NCI-H187 treated with DMSO at 0.1 percent for 48 hours (cell line): Measurements from ENCODE around the gene QRFP.
"Not testable (repeated sequence)": the region's sequence is repeated elsewhere in the genome, so short reads cannot be mapped to it uniquely, and the experiment has no call there.

Source experiments
- DNase-seq: peaks from one replicate; lab custom pipeline; 2025; lab: John Stamatoyannopoulos, UW

Gene QRFP

DNA sequence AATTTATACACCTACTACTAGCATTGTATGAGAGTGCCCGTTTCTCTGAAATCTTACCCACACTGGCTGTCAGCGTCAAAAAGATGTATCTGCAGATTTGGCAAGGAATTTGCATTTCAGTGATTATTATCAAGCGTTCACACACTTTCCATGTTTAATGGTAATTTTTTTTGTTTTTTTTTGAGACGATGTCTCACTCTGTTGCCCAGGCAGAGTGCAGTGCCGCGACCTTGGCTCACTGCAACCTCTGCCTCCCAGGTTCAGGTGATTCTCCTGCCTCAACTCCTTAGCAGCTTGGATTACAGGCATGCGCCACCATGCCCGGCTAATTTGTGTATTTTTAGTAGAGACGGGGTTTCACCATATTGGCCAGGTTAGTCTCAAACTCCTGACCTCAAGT is 47.3 kb downstream of the QRFP start:
- no peak for DNase-seq

- not testable (repeated sequence) for DNase-seq
These were observed 48.1 kb downstream of the QRFP start for GRCh38 chr9:130848514-130848913.

DNA sequence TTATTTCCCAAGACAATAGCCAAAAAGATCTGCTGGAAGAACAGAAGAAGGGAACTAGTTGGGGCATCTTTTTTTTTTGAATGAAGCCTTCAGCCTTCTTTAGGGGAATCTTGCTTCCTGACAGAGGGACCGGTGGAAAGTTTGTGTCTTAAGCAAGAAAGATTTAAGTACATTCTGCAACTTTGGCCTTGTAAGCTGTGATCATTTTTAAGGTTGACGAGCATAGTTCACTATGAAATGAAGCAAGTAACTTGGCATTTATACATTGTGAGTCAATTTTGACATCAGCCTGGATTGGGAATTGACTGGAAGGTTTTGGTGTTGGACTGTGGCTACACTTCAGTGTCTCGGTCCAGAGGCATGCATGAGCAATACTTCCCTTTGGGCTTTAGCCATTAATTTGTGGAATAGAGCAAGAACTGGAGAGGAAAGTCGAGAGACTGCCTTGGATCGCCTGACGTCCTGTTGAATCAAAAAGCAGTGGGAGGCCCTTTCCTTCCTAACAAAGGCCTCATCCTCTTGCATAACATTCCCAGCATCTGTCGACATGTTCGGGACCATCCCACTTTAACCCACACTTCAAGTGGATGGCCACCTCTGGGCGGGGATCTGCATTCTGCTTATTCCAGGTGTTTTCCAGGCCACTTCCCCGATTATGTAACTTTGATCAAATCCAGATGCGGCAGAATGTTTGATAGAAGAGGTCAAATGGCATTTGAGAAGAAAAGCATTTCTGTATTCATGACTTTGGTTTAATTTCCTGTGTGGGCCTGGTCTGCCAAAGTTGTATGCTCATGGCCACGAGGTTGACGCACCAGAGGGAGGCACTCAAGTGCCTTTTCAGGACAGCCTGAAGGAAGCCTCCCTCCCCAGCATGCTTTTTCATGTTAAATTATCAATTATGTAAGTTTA is 49.0 kb downstream of the QRFP start:
- no peak for DNase-seq

GRCh38 chr9:130846487-130847305 is 49.9 kb downstream of the QRFP start:
- no peak for DNase-seq

DNA sequence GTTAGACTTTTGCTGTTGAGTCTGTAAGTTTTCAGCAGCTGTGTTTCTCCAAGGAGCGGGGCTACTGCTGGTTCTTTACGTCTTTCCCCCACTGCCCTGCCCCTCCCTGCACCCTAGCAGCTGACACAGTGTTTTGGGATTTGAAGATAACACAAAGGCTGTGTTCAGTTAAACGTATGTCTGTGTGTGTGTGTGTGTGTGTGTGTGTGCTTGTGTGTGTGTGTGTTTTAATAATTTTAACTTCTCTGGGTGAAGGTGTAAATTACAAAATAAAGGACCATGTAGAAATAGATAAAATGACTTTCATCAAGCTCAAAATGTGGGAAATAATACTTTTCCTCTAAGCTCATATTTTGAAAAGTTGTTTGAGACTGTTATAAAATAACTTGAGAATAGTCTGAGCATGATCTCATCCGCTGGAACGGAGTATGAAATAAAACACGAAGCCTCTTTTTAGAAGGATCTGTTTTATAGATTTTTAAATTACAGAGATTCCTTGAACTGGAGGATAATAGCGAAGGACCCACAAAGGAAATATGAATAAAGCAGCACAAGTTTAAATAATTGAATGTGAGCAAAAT is 50.6 kb downstream of the QRFP start:
- no peak for DNase-seq

- no peak for DNase-seq
These were observed 51.4 kb downstream of the QRFP start for GRCh38 chr9:130845254-130845653.

GRCh38 chr9:130844044-130844451 is 52.6 kb downstream of the QRFP start:
- DNase-seq = no peak

- no peak for DNase-seq
These were observed 53.3 kb downstream of the QRFP start for GRCh38 chr9:130843049-130843908.
